Middle frontal gyrus (tissue), 1 donor: ENCODE data around the gene KLHDC4.
"Not testable (repeated sequence)": the region's sequence is repeated elsewhere in the genome, so short reads cannot be mapped to it uniquely, and the experiment has no call there.

Source experiments
- DNase-seq: peaks from one replicate; pipeline ENCODE4 v3.0.0-alpha.2; 2015; ENCODE audit warnings: low spot score; ENCODE audit errors: extremely low spot score

KLHDC4 gene

DNA sequence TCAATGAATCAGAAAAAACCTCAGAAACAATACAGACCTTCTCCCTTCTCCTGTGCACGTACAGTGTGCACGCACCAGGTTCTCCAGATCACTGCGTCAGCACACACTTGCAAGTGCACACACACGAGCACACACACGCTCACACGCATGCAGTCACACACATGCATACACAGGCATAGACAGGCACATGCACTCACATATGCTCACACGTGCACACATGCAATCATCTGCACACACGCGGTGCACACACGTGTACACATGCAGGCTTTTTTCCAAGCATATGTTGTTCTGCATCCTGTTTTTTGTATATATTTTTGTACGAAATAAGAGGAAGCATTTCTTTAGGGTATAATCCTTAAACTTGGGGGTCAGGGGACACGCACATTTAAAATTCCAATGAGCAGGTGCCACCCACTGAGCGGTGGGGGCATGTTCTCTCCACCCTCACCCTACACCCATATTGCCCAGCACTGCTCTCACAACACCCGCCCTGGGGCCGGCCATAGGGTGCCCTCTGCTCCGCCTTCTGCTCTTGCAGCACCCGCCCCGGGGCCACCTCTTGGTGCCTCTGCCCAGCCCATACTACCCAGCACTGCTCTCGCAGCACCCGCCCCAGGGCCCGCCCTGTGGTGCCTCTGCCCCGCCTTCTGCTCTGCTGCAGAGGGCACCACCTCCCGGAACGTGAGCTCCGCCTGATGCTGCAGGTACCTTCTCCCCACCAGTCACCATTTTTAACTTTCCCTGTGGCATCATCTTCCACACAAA lies 20.9 kb downstream of the KLHDC4 start:
- DNase-seq: no peak

DNA sequence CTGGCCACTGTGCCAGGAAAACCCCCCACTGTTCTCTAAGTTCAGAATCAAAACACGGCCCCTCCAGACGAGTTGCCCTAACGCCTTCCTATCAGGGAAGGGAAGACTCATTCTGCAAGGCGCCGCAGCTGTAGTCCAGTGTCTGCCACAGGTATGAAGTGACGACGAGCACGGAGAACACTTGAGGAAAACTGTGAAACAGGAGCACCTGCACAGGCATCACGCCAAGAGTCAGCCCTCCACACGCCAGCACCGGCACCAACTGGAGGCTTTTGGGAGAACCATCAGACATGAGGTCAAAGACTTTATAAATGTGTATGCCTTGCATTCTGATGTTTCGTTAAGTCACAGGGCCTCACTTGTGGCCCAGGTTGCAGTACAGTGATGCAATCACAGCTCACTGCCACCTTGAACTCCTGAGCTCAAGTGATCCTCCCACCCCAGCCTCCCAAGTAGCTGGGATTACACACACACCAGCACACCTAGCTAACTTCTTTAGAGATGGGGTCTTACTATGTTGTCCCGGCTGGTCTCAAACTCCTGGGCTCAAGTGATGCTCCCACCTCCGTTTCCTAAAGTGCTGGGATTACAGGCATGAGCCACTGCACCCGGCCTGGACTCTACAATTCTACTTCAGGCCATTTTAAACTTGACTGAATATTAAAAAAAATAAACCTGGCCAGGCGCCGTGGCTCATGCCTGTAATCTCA lies 22.9 kb downstream of the KLHDC4 start:
- DNase-seq: no peak

DNA sequence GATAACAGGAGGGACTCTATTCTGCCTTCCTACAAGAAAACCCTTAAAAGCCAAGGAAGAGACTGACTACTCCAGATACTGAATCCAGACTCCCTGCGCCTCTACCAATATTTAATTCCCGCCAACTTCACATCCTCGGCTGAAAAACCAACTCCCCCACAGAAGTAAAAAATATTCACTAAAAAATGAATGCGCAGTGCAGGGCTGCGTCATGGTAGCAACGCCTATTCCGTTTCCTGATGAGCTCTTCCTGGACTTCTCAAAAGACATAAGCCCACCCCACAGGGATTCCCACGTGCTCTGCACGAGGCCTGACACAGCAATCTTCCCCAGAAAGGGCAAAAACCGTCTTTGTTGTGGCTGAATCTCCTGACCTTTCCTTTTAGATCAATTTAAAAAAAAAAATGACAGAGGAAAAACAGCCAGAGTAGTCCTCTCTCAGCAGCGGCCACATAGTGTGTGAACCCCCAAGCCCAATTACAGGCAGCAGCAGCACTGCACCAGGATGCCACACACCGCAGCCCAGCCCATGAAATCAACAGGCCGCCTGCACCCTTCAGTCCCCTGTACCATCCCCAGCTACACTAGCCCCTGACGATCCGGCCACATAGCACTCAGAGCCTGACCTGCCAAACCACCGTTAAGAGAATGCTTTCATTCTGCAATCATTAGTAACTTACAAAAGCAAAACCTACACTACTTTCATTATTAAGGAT lies 23.9 kb downstream of the KLHDC4 start:
- no peak for DNase-seq

GRCh38 chr16:87740909-87741424 lies 24.8 kb downstream of the KLHDC4 start:
- DNase-seq: peak; percentile 71

DNA sequence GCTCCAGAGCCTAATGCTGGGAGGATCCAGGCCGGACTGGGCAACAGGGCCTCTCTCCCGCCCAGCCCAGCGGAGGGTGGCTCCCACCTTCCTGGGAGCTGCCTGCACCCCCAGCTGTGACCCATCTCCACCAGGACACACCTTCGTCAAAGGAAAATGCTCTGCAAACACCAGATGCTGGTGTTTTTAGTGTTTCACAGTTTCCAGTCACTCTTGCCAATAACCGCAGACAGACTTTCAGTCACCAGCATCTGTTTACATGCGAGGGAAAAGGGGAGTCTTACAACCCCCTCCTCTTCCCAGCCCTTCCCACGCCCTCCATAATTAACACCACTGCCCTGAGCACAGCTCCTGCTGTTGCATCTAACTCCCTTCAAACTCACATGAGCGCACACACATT lies 25.3 kb downstream of the KLHDC4 start:
- no peak for DNase-seq

GRCh38 chr16:87739801-87740200 lies 26.0 kb downstream of the KLHDC4 start:
- no peak for DNase-seq

- no peak for DNase-seq
Measured at GRCh38 chr16:87736008-87736382, 29.8 kb downstream of the KLHDC4 start.

- DNase-seq: no peak
Measured at GRCh38 chr16:87735270-87736007, 30.3 kb downstream of the KLHDC4 start.

GRCh38 chr16:87734644-87735043 lies 31.1 kb downstream of the KLHDC4 start:
- no peak for DNase-seq

DNA sequence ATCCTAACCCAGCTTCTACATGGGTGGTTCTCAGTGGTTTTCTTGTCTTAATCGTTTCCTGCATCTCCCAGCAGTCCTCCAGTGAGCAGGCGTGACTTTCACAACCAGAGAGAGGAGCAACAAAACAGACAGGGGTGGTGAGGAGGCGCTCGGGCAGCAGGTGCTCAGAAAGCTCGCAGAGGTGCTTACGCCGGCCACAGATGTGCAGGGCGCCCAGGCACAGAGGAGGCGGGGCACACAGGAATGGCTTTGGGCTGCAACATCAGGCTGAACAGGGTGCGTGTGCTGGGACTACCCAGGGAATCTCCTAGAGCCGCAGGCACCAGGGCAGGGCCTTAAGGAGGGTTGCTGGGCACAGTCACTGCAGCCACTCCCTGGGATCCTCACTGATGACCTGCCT lies 32.6 kb downstream of the KLHDC4 start:
- DNase-seq: no peak

DNA sequence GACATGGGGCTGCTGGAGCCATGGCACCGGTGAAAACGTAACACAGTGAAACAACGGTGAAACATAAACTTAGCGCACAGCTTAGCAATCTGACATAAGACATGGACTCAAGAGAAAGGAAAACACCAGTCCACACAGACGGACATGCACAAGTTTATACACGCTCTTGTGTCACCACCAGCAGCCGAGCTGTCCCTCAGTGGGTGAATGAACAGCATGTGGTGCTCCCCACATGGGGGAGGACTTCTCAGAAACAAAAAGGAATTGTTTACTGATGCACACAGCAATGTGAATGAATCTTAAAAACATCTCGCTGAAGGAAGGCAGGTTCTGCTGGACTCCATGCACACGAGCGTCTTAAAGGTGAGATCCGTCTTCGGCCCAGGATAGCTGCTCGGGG lies 34.2 kb downstream of the KLHDC4 start:
- DNase-seq: no peak

DNA sequence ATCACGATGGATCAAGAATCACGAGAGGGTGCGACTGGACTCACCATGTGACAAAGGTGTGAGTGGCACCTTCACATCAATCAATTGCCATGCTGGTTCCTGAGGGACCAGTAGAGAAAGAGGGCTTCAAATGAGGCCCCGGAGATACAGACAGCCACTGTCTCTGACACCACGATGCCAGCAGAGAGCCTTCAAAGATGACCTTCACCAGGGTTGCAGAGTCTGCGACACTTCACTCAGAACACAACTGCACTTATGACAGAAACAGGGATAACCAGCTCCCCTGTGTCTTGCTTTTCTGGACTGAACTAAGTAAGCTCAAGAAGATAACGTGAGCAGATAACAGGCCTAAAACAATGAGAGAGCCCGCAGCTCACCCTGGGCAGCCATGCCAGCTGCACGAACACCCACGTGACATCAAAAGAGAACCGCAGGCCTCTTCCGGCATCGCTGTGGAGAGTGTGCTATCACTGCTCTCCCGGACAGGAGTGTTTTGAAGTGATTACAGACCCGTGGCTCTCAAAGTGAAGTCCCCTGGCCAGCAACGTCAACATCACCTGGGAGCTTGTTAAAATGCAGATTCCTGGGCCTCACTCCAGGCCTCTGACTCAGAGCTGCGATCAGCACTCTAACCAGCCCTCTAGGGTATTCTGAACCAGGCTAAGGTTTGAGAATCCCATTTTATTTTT lies 36.4 kb downstream of the KLHDC4 start:
- DNase-seq: no peak

DNA sequence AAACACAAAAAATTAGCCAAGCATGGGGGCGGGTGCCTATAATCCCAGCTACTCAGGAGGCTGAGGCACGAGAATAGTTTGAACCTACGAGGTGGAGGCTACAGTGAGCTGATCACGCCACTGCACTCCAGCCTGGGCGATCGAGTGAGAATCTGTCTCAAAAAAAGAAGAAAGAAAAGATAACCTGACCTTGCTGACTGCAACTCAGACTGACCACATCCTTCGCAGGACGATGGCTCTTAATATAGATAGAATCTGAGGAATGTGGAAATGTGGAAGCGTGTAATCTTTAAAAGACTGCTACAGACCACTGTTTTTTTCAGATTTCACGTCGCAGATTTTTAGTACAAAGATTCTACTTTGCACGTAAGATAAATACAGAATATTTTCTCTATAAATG lies 37.8 kb downstream of the KLHDC4 start:
- DNase-seq: no peak

DNA sequence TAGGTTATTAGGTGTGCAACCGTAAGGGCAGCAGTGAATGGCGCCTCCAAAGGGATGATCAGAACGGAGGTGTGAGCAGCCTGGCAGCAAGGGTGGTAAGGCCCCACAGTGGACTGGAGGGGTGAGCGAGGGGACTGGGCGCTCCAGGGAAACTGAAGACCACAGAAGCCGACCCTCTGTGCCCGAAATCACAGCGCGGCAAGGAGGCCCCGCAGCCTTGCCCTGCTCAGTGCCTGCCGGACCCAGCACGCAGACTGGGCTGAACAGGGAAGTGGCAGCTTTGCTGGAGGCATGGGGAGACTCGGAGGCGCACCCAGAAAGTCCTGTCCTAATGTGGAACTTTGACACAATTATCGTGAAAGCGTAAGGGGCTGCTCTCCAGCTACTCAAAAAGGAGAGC lies 38.4 kb downstream of the KLHDC4 start:
- DNase-seq: no peak

DNA sequence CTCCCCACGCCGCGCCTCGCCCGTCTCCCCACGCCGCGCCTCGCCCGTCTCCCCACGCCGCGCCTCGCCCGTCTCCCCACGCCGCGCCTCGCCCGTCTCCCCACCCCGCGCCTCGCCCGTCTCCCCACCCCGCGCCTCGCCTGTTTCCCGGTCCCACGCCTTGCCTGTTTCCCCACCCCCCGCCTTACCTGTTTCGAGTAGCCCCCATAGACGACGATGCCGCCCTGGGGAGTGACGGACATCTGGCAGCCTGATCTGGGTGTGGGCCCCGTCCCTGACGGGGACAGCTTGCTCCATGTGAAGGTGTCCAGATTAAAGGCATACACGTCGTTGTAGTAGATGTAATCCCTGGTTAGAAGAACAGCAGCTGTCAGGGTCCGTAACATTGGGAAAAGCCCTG lies 39.2 kb downstream of the KLHDC4 start:
- DNase-seq: not testable (repeated sequence)

GRCh38 chr16:87725596-87726235 lies 40.1 kb downstream of the KLHDC4 start:
- no peak for DNase-seq

DNA sequence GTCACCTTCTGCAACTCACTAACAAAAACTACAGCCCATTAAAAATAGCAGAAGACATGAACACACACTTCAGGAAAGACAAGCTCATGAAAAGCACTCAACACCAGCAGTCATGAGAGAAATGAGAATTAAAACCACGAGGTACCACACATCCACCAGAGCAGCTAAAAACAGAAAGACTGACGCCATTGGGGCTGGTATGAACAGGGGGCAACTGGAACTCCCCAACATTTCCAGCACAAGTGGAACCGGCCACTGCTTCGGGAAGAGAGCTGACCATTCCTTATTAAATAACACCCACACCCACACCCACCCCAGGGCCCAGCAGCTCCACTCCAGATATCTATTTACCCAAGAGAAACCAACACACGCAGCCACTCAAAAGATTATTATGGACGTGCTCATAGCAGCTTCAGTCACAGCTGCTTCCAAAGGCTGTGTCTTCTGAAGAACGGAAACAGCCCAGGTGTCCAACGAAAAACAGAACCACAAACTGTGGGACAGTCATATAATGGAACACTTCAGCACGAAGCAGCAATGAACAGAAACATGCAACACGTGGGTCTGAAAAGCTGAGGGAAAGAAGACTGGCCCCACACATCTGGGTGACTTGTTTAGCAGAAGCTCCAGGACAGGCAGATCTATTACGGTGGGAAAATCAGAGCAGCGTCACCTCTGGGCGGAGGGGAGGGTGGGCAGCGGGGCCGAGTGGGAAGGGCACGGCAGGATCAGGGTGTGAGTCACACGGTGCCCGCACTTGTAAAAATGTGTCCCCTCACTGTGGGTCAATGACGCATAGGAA lies 41.1 kb downstream of the KLHDC4 start:
- no peak for DNase-seq

- DNase-seq: peak; percentile 88
Measured at GRCh38 chr16:87723226-87723623, 42.6 kb downstream of the KLHDC4 start.

- no peak for DNase-seq
Measured at GRCh38 chr16:87722590-87723225, 43.1 kb downstream of the KLHDC4 start.
